ENCODE results near the gene MAGT1. TPM values are rescaled to one million over a fixed set of nuclear protein-coding genes. Genes with fewer than 3 reads are reported as not detected.
A peak's percentile ranks its signal among the peaks of the same experiment; 100 is the strongest.
"Not testable (repeated sequence)": the region's sequence is repeated elsewhere in the genome, so short reads cannot be mapped to it uniquely, and the experiment has no call there.

The MAGT1 gene
- 40.0 TPM for polyA plus RNA-seq (2013, experiment 1 of 2)
- polyA plus RNA-seq (2013, experiment 2 of 2), result 41.8 TPM

DNA sequence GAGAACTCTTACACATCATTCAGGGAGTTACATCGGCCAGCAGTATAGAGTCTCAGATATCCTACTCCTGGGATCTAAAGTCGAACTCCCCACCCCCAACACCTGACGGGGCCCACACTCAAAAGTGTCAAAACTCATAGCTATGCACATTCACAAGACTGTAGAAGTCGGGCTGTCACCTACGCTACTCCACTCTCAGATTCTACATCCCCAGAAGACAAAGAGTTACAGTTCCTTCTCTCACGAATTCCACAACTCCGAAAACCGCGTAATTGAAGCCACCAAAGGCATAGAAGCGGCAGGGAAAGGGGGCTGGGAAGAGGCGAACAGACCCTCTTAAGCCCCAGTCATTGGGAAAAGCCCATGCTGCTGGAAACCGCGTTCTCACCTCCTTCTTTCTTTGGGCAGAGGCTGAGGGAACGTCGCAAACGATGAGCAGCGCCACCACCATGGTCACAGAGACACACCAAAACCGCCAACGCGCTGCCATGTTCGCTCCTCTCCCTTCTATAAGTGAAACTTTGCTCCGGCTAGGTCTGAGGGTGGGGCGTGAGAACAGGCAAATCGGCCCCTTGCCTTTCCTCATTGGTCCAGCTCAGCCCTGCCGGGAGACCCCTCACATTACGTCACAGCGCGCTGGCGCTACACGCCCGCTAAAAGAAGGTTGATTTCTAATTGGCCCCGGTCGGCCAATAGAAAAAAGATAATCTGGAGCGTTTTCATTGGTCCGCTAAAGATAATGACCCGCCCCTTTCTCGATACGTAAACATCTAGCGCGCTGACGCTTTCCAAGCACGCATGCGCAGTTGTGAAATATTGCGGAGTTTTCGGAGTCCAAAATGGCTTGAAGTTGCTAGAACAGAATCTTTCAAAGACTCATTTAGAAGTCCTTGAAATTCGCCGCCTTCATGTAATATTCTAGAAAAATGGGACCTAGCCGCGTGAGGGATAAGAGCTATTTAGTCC, at the start of gene MAGT1:
Gene MAGT1, minus strand, starts transcription at position 515 of the 966 bp plus-strand sequence. Its CDS starts 25 bp downstream, at position 490.
- WGBS, 2 experiments (ENCODE audit: insufficient coverage in 2 of 2), result 0% methylated on average over 10 to 23 of the region's 49 CpGs
- Histone ChIP-seq H3K4me1 (ENCODE audit: control insufficient read depth, insufficient read depth, low read length, poor library complexity, severe bottlenecking) (peaks cover 4% of the 10 kb centered on the region), H3K4me3 (ENCODE audit: extremely low read depth, insufficient read depth, low read length, poor library complexity, severe bottlenecking) (peak within 1 kb of the TSS; percentile 64), H3K36me3 (ENCODE audit: control insufficient read depth, insufficient read depth, low read length) (no peaks in the 10 kb centered on the region), H3K27ac (ENCODE audit: low read depth, low read length, severe bottlenecking) (peak within 1 kb of the TSS; percentile 94), H3K9me3 (ENCODE audit: control insufficient read depth, low read length) (no peaks in the 10 kb centered on the region)

GRCh38 chrX:77945031-77945430, 49.8 kb upstream of the MAGT1 start:
- not testable (repeated sequence) for H3K4me1 ChIP-seq (ENCODE audit: control insufficient read depth, insufficient read depth, low read length, poor library complexity, severe bottlenecking); H3K9me3 ChIP-seq (ENCODE audit: control insufficient read depth, low read length); H3K27ac ChIP-seq (ENCODE audit: low read depth, low read length, severe bottlenecking); H3K4me3 ChIP-seq (ENCODE audit: extremely low read depth, insufficient read depth, low read length, poor library complexity, severe bottlenecking); H3K36me3 ChIP-seq (ENCODE audit: control insufficient read depth, insufficient read depth, low read length)
- no CpG with 5 or more reads among the region's 6 CpGs for WGBS, 2 experiments (ENCODE audit: insufficient coverage in 2 of 2)

DNA sequence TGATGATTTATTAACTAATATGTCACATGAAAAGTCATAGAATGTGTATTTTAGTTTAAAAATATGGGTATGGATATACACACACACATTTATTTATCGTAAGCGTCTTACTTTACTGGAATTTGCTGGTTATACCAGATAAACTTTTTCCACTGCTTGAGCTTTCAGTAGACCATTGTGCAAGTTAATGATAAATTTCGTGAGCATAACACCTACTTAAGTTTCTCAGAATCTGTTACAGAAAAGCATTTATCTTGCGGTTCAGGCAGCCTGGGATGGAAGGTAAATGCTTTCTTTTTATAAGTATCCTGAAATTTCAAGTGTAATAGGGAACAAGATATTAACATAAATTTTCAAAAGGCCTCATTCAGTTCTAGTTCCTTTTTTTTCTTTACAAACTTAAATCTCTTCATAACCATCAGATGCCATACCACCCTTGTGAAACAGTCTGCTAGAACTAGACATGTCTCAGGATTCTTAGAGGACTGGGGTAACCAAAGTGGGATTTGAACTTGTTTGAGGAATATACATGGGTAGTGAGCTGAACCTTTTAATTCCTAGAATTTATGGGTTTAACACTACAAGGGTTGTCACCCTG, 42.9 kb upstream of the MAGT1 start:
- no peaks in the 10 kb centered on the region for H3K36me3 ChIP-seq (ENCODE audit: control insufficient read depth, insufficient read depth, low read length)
- H3K9me3 ChIP-seq (ENCODE audit: control insufficient read depth, low read length), result no peaks in the 10 kb centered on the region
- no peak overlapping the region for H3K4me3 ChIP-seq (ENCODE audit: extremely low read depth, insufficient read depth, low read length, poor library complexity, severe bottlenecking)
- no peak overlapping the region for H3K27ac ChIP-seq (ENCODE audit: low read depth, low read length, severe bottlenecking)
- WGBS, 2 experiments (ENCODE audit: insufficient coverage in 2 of 2), result no CpG with 5 or more reads among the region's 4 CpGs
- H3K4me1 ChIP-seq (ENCODE audit: control insufficient read depth, insufficient read depth, low read length, poor library complexity, severe bottlenecking), result no peaks in the 10 kb centered on the region

DNA sequence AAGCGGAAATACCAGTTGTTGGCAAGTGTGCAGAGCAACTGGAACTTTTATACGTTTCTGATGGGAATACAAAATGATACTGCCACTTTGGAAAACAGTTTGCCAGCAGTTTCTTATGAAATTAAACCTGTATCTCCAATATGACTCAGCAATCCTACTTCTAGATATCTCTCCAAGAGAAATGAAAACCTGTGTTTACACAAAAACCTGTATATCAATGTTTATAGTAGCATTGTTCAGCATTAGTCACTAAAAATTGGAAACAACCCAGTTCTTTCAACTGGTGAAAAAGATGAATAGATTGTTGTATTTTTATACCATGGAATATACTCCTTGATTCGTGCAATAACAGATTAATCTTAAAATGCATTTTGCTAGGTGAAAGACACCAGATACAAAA, 42.1 kb upstream of the MAGT1 start:
- Histone ChIP-seq H3K9me3 (ENCODE audit: control insufficient read depth, low read length) (no peaks in the 10 kb centered on the region), H3K4me3 (ENCODE audit: extremely low read depth, insufficient read depth, low read length, poor library complexity, severe bottlenecking) (no peak overlapping the region), H3K27ac (ENCODE audit: low read depth, low read length, severe bottlenecking) (no peak overlapping the region), H3K36me3 (ENCODE audit: control insufficient read depth, insufficient read depth, low read length) (no peaks in the 10 kb centered on the region), H3K4me1 (ENCODE audit: control insufficient read depth, insufficient read depth, low read length, poor library complexity, severe bottlenecking) (no peaks in the 10 kb centered on the region)
- 83 to 100% methylated on average over 1 of the region's 3 CpGs for WGBS, 2 experiments (ENCODE audit: insufficient coverage in 2 of 2)

DNA sequence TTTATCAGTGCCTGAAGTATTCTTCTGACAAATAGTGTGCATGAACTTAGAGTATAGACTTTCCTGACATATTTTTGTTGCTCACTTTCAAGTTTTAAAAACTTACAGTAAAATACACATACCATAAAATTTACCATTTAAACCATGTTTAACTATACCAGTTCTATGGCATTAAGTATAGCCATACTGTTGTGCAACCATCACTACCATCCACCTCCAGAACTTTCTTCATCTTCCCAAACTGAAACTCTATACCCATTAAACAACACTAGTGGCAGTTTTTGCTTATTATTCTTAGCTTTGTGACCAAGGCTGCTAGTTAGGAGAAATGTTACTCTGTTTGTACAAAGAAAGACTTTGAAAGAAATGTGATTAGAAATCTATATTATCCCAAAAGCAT, 41.1 kb upstream of the MAGT1 start:
- no peaks in the 10 kb centered on the region for H3K9me3 ChIP-seq (ENCODE audit: control insufficient read depth, low read length)
- H3K4me1 ChIP-seq (ENCODE audit: control insufficient read depth, insufficient read depth, low read length, poor library complexity, severe bottlenecking), result no peaks in the 10 kb centered on the region
- H3K36me3 ChIP-seq (ENCODE audit: control insufficient read depth, insufficient read depth, low read length), result no peaks in the 10 kb centered on the region
- no peak overlapping the region for H3K27ac ChIP-seq (ENCODE audit: low read depth, low read length, severe bottlenecking)
- no peak overlapping the region for H3K4me3 ChIP-seq (ENCODE audit: extremely low read depth, insufficient read depth, low read length, poor library complexity, severe bottlenecking)

- Histone ChIP-seq H3K4me1 (ENCODE audit: control insufficient read depth, insufficient read depth, low read length, poor library complexity, severe bottlenecking) (no peaks in the 10 kb centered on the region), H3K36me3 (ENCODE audit: control insufficient read depth, insufficient read depth, low read length) (no peaks in the 10 kb centered on the region), H3K4me3 (ENCODE audit: extremely low read depth, insufficient read depth, low read length, poor library complexity, severe bottlenecking) (no peak overlapping the region), H3K27ac (ENCODE audit: low read depth, low read length, severe bottlenecking) (no peak overlapping the region), H3K9me3 (ENCODE audit: control insufficient read depth, low read length) (no peaks in the 10 kb centered on the region)
- WGBS, 2 experiments (ENCODE audit: insufficient coverage in 2 of 2), result no CpG with 5 or more reads among the region's 1 CpG
These were observed 40.7 kb upstream of the MAGT1 start for GRCh38 chrX:77935886-77936285.

DNA sequence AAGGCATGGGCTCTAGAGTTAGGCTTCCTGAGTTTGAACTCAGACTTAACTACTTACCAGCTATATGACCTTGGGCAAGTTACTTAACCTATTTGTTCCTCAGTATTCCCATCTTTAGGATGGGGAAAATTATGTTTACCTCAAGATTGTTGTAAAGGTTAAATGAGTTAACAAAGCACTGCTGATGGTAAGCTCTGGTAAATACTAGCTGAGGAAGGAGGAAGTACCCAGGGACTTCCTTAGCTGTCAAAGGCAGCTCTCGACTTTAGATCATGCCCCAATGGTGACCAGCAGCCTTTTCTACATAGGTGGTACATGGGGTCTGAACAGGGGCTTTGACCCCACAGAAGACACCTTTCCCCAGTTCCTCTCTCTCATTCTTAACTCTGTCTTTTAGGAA, 35.3 kb upstream of the MAGT1 start:
- H3K4me3 ChIP-seq (ENCODE audit: extremely low read depth, insufficient read depth, low read length, poor library complexity, severe bottlenecking), result no peak overlapping the region
- H3K36me3 ChIP-seq (ENCODE audit: control insufficient read depth, insufficient read depth, low read length), result no peaks in the 10 kb centered on the region
- H3K9me3 ChIP-seq (ENCODE audit: control insufficient read depth, low read length), result no peaks in the 10 kb centered on the region
- H3K4me1 ChIP-seq (ENCODE audit: control insufficient read depth, insufficient read depth, low read length, poor library complexity, severe bottlenecking), result no peaks in the 10 kb centered on the region
- no CpG with 5 or more reads among the region's 1 CpG for WGBS, 2 experiments (ENCODE audit: insufficient coverage in 2 of 2)
- no peak overlapping the region for H3K27ac ChIP-seq (ENCODE audit: low read depth, low read length, severe bottlenecking)

GRCh38 chrX:77925764-77926163, 30.5 kb upstream of the MAGT1 start:
- Histone ChIP-seq H3K4me3 (ENCODE audit: extremely low read depth, insufficient read depth, low read length, poor library complexity, severe bottlenecking) (no peak overlapping the region), H3K4me1 (ENCODE audit: control insufficient read depth, insufficient read depth, low read length, poor library complexity, severe bottlenecking) (no peaks in the 10 kb centered on the region), H3K9me3 (ENCODE audit: control insufficient read depth, low read length) (no peaks in the 10 kb centered on the region), H3K27ac (ENCODE audit: low read depth, low read length, severe bottlenecking) (no peak overlapping the region), H3K36me3 (ENCODE audit: control insufficient read depth, insufficient read depth, low read length) (no peaks in the 10 kb centered on the region)
- no CpG with 5 or more reads among the region's 3 CpGs for WGBS, 2 experiments (ENCODE audit: insufficient coverage in 2 of 2)

- no peak overlapping the region for H3K4me3 ChIP-seq (ENCODE audit: extremely low read depth, insufficient read depth, low read length, poor library complexity, severe bottlenecking)
- H3K27ac ChIP-seq (ENCODE audit: low read depth, low read length, severe bottlenecking), result no peak overlapping the region
- H3K9me3 ChIP-seq (ENCODE audit: control insufficient read depth, low read length), result no peaks in the 10 kb centered on the region
- 89% methylated on average over 6 of the region's 8 CpGs; no CpG with 5 or more reads in 1 of the 2 experiments for WGBS, 2 experiments (ENCODE audit: insufficient coverage in 2 of 2)
- no peaks in the 10 kb centered on the region for H3K36me3 ChIP-seq (ENCODE audit: control insufficient read depth, insufficient read depth, low read length)
- H3K4me1 ChIP-seq (ENCODE audit: control insufficient read depth, insufficient read depth, low read length, poor library complexity, severe bottlenecking), result no peaks in the 10 kb centered on the region
These were observed 29.2 kb upstream of the MAGT1 start for GRCh38 chrX:77924320-77924859.

DNA sequence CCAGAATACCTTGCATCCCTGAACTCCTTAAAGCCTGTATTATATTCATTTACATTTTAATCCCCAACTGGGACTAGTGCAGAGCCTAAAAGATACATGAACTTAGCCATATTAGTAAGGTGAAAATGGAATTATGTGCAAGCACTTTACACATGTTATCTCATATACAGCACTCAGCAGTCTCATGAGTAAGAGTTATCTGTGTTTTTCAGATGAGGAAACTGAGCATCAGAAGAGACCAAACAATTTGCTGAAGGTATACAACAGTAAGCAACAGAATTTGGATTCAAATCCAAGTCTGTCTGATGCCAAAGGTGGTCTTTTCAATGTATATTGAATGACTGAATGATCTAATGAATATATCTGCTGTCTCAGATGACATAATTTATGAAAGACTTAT, 27.6 kb upstream of the MAGT1 start:
- no peak overlapping the region for H3K4me3 ChIP-seq (ENCODE audit: extremely low read depth, insufficient read depth, low read length, poor library complexity, severe bottlenecking)
- H3K36me3 ChIP-seq (ENCODE audit: control insufficient read depth, insufficient read depth, low read length), result no peaks in the 10 kb centered on the region
- no peak overlapping the region for H3K27ac ChIP-seq (ENCODE audit: low read depth, low read length, severe bottlenecking)
- H3K9me3 ChIP-seq (ENCODE audit: control insufficient read depth, low read length), result no peaks in the 10 kb centered on the region
- no peaks in the 10 kb centered on the region for H3K4me1 ChIP-seq (ENCODE audit: control insufficient read depth, insufficient read depth, low read length, poor library complexity, severe bottlenecking)

DNA sequence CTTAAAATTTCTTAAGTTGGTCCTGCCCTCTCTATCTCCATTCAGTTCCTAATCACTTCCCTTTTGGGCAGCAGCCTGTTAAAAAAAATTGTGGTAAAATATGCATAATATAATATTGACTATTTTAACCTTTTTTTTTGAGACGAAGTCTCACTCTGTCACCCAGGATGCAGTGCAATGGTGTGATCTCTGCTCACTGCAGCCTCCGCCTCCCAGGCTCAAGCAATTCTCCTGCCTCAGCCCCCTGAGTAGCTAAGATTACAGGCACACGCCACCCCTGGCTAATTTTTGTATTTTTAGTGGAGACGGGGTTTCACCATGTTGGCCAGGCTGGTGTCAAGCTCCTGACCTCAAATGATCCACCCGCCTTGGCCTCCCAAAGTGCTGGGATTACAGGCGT, 24.1 kb upstream of the MAGT1 start:
- not testable (repeated sequence) for H3K36me3 ChIP-seq (ENCODE audit: control insufficient read depth, insufficient read depth, low read length); H3K27ac ChIP-seq (ENCODE audit: low read depth, low read length, severe bottlenecking); H3K4me3 ChIP-seq (ENCODE audit: extremely low read depth, insufficient read depth, low read length, poor library complexity, severe bottlenecking); H3K4me1 ChIP-seq (ENCODE audit: control insufficient read depth, insufficient read depth, low read length, poor library complexity, severe bottlenecking); H3K9me3 ChIP-seq (ENCODE audit: control insufficient read depth, low read length)
- 100% methylated on average over 1 of the region's 6 CpGs; no CpG with 5 or more reads in 1 of the 2 experiments for WGBS, 2 experiments (ENCODE audit: insufficient coverage in 2 of 2)
